IMR-90 (cell line): ENCODE measurements around the gene SUSD1. TPM values are rescaled to one million over a fixed set of nuclear protein-coding genes. Genes with fewer than 3 reads are reported as not detected.

ENCODE experiments used
- ATAC-seq: fragments of 200-7000 bp; cut with Tn5 transposase; 2 replicates; pipeline ENCODE4 v1.9.1; 2020; ENCODE audit warnings: low read depth, mild to moderate bottlenecking, moderate library complexity
- BruUV-seq: library from RNA; stranded (reverse); fragments of 400-500 nt; replicated peaks from 2 replicates; lab custom pipeline; 2021; lab: Mats Ljungman, UMichigan
- CTCF ChIA-PET: fragments of 300-600 bp; formaldehyde crosslinking; extraction: SDS; loops from one replicate; lab custom pipeline; 2021; ENCODE audit warnings: antibody characterized with exemption; lab: Yijun Ruan, JAX
- POLR2A ChIA-PET: fragments of 300-600 bp; sonication (Branson Sonifier 250); formaldehyde crosslinking; loops from one replicate; lab custom pipeline; 2022; ENCODE audit warnings: antibody characterized with exemption; ENCODE audit not compliant: unreplicated experiment; lab: Charles Lee
- DNase-seq: peaks from one replicate; pipeline ENCODE4 v3.0.0; 2013
- H2AFZ ChIP-seq: replicated peaks from 2 replicates; pipeline ENCODE3; 2013; ENCODE audit warnings: low read length, mild to moderate bottlenecking; ENCODE audit not compliant: poor library complexity
- H2AK5ac ChIP-seq: 2 replicates; pipeline ENCODE4 v1.6.1; 2013; ENCODE audit warnings: low read depth, low read length, inconsistent platforms
- H2AK9ac ChIP-seq: replicated peaks from 2 replicates; pipeline ENCODE3; 2013; ENCODE audit warnings: mild to moderate bottlenecking, low read depth, low read length, moderate library complexity; ENCODE audit not compliant: poor library complexity
- H2BK120ac ChIP-seq: 2 replicates; pipeline ENCODE4 v1.6.1; 2013; ENCODE audit warnings: low read depth, low read length, inconsistent platforms
- H2BK15ac ChIP-seq: 3 replicates; pipeline ENCODE4 v1.6.1; 2013; ENCODE audit warnings: low read depth, low read length, inconsistent platforms
- H2BK20ac ChIP-seq: 2 replicates; pipeline ENCODE4 v1.6.1; 2013; ENCODE audit warnings: low read depth, mild to moderate bottlenecking, inconsistent platforms, low read length, moderate library complexity
- H2BK5ac ChIP-seq: 2 replicates; pipeline ENCODE4 v1.6.1; 2013; ENCODE audit warnings: mild to moderate bottlenecking, low read depth, low read length, inconsistent platforms; ENCODE audit not compliant: poor library complexity, severe bottlenecking
- H3K14ac ChIP-seq: replicated peaks from 2 replicates; pipeline ENCODE4 v1.6.1; 2013; ENCODE audit warnings: low read depth, low read length, inconsistent platforms
- H3K18ac ChIP-seq: 2 replicates; pipeline ENCODE4 v1.6.1; 2013; ENCODE audit warnings: low read depth, low read length, control low read depth
- H3K23ac ChIP-seq: 2 replicates; pipeline ENCODE4 v1.6.1; 2013; ENCODE audit warnings: low read depth, low read length, inconsistent platforms
- H3K27ac ChIP-seq: 2 replicates; pipeline ENCODE4 v1.5.1; 2013; ENCODE audit warnings: mild to moderate bottlenecking, control low read depth, low read length; ENCODE audit not compliant: insufficient read depth
- H3K27me3 ChIP-seq: 2 replicates; pipeline ENCODE4 v1.6.1; 2013; ENCODE audit warnings: low read length; ENCODE audit not compliant: control insufficient read depth, insufficient read depth
- H3K36me3 ChIP-seq: 2 replicates; pipeline ENCODE4 v1.6.1; 2013; ENCODE audit warnings: low read length, mixed read lengths; ENCODE audit not compliant: control insufficient read depth, insufficient read depth
- H3K4ac ChIP-seq: 2 replicates; pipeline ENCODE4 v1.6.1; 2013; ENCODE audit warnings: low read depth, low read length, inconsistent platforms
- H3K4me1 ChIP-seq: 2 replicates; pipeline ENCODE4 v1.6.1; 2013; ENCODE audit warnings: low read length, mixed read lengths; ENCODE audit not compliant: control insufficient read depth, insufficient read depth
- H3K4me2 ChIP-seq: 2 replicates; pipeline ENCODE4 v1.6.1; 2013; ENCODE audit warnings: low read depth, mild to moderate bottlenecking, control low read depth, low read length, moderate library complexity
- H3K4me3 ChIP-seq: 2 replicates; pipeline ENCODE4 v1.5.1; 2013; ENCODE audit warnings: low read depth, mild to moderate bottlenecking, control low read depth, low read length, moderate library complexity; ENCODE audit not compliant: insufficient read depth
- H3K56ac ChIP-seq: 2 replicates; pipeline ENCODE4 v1.6.1; 2013; ENCODE audit warnings: low read length, inconsistent platforms; ENCODE audit not compliant: insufficient read depth; ENCODE audit errors: extremely low read depth
- H3K79me1 ChIP-seq, 2 experiments: 2 replicates each; pipeline ENCODE4 v1.6.1; 2013; ENCODE audit warnings: low read length in 2 of 2, inconsistent platforms in 1 of 2, low read depth in 1 of 2
- H3K9ac ChIP-seq: 2 replicates; pipeline ENCODE4 v1.6.1; 2013; ENCODE audit warnings: low read depth, low read length, control low read depth
- H3K9me1 ChIP-seq: 2 replicates; pipeline ENCODE4 v1.6.1; 2013; ENCODE audit warnings: low read length, inconsistent platforms; ENCODE audit not compliant: insufficient read depth
- H3K9me3 ChIP-seq: 2 replicates; pipeline ENCODE4 v1.6.1; 2013; ENCODE audit warnings: low read length; ENCODE audit not compliant: control insufficient read depth, insufficient read depth
- H4K20me1 ChIP-seq: 2 replicates; pipeline ENCODE4 v1.6.1; 2013; ENCODE audit warnings: low read length, inconsistent platforms; ENCODE audit not compliant: insufficient read depth
- H4K5ac ChIP-seq: 2 replicates; pipeline ENCODE4 v1.6.1; 2013; ENCODE audit warnings: mild to moderate bottlenecking, low read depth, low read length, control low read depth
- H4K8ac ChIP-seq, 2 experiments: 2 replicates each; pipeline ENCODE4 v1.6.1; 2013; ENCODE audit warnings: low read depth in 2 of 2, low read length in 2 of 2, control low read depth in 1 of 2, inconsistent platforms in 1 of 2
- H4K91ac ChIP-seq: 2 replicates; pipeline ENCODE4 v1.6.1; 2013; ENCODE audit warnings: low read depth, low read length, inconsistent platforms; ENCODE audit not compliant: insufficient read depth
- RAD21 ChIP-seq: IDR thresholded peaks from 2 replicates; pipeline ENCODE4 v1.6.1; 2012; ENCODE audit warnings: low read length, improper control_type of control experiment
- SMC3 ChIP-seq: fragments of 150-350 bp; IDR thresholded peaks from 2 replicates; pipeline ENCODE4 v1.6.1; 2016; ENCODE audit warnings: low read depth, mild to moderate bottlenecking, antibody characterized with exemption, low read length, moderate library complexity
- WGBS, 2 experiments: methylation state at CpG; one replicate each; pipeline versions ENCODE4 v1.1.5 to v1.1.7; 2013; ENCODE audit warnings: missing lambda C conversion rate in 2 of 2; ENCODE audit not compliant: insufficient read length in 1 of 2; ENCODE audit errors: extremely low coverage in 2 of 2; 5-methylcytosine and 5-hydroxymethylcytosine counted together
- dilution Hi-C: fragments of 300-500 bp; cut with HindIII; formaldehyde crosslinking; loops from one replicate; pipeline ENCODE4 v1.14.3; 2018; ENCODE audit warnings: low sequenced_read_pairs; ENCODE audit not compliant: unreplicated experiment
- in situ Hi-C: fragments of 300-500 bp; cut with MboI; formaldehyde crosslinking; loops from 3 replicates; pipeline ENCODE4 v1.14.3; 2019; ENCODE audit warnings: low sequenced_read_pairs, inconsistent platforms, mixed read lengths
- intact Hi-C: fragments of 100-400 bp; cut with micrococcal nuclease; formaldehyde crosslinking; loops from 2 replicates; pipeline ENCODE4 v1.10.0; 2022
- polyA plus RNA-seq, 3 experiments: library from polyadenylated mRNA; depleted of rRNA; stranded (reverse); fragments of >200 nt; gene quantifications; 2 replicates each; pipeline ENCODE4 v1.2.3, GENCODE V29; 2012; ENCODE audit warnings: low replicate concordance in 1 of 3
- total RNA-seq: library from RNA; depleted of rRNA; stranded (reverse); fragments of >200 nt; gene quantifications from 2 replicates; pipeline ENCODE4 v1.2.3, GENCODE V29; 2012
- TF ChIP-seq, protein P1 (sequence below): conservative IDR thresholded peaks from 2 replicates; pipeline ENCODE4 v1.5.1; 2012; ENCODE audit warnings: mild to moderate bottlenecking, low read depth, low read length, improper control_type of control experiment
- TF ChIP-seq, protein P2 (sequence below): fragments of 150-350 bp; IDR thresholded peaks from 2 replicates; pipeline ENCODE4 v1.6.1; 2017; ENCODE audit warnings: mild to moderate bottlenecking, antibody characterized with exemption, low read length, low read depth
- TF ChIP-seq, protein P3 (sequence below): fragments of 150-350 bp; IDR thresholded peaks from 2 replicates; pipeline ENCODE4 v1.6.1; 2016; ENCODE audit warnings: low read depth, mild to moderate bottlenecking, low read length, moderate library complexity, borderline replicate concordance

The SUSD1 gene
- total and polyA plus RNA-seq, 2 of the 4 experiments (the other 2 are of a cell fraction) = 4.0 to 4.7 TPM

DNA sequence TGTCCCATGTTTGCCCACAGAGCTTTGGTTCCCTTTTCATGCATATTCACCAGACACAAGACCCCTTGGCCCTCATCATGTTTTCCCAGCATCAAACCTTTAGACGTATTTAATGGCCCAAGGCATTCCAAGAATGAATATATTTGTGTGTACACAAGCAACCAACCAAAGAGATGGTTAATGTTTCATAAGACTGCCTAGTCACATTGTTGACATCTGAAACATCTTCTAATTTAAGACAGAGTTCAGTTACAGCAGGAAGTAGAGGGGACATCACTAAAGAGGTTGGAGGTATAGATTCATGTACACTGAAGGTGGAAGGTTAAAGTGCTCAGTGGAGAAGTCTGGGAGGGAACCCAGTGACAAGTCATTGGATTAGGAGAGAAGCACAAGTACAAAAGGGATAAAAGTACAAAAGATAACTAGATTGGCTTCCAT lies 49.1 kb downstream of the SUSD1 start:
- Histone ChIP-seq H3K27ac (no peak overlapping the region), H3K56ac (no peak overlapping the region), H3K23ac (peak overlapping the region; percentile 68; the same call in 1 of the 2 replicates), H2AFZ (no peak overlapping the region), H3K79me1 (no peaks in the 10 kb centered on the region), H4K5ac (peak overlapping the region; percentile 43; the same call in 1 of the 2 replicates), H3K14ac (peak overlapping the region; percentile 10), H3K18ac (peak overlapping the region; percentile 64; the same call in 1 of the 2 replicates), H3K4me3 (no peak overlapping the region), H2AK5ac (no peak overlapping the region; the same call in 1 of the 2 replicates), H3K27me3 (no peaks in the 10 kb centered on the region), H3K9me1 (peaks cover 2% of the 10 kb centered on the region), H3K9ac (no peak overlapping the region), H3K4me1 (peaks cover 3% of the 10 kb centered on the region; the same call in 1 of the 2 replicates), H3K36me3 (no peaks in the 10 kb centered on the region), H3K4me2 (peak overlapping the region; percentile 31; the same call in 1 of the 2 replicates), H2BK15ac (no peak overlapping the region), H2AK9ac (peak overlapping the region; percentile 62), H3K9me3 (no peaks in the 10 kb centered on the region), H4K91ac (no peak overlapping the region), H2BK5ac (peak overlapping the region; percentile 70), H2BK120ac (peak overlapping the region; percentile 26; the same call in 1 of the 2 replicates), H2BK20ac (no peak overlapping the region; the same call in 1 of the 2 replicates), H4K20me1 (no peaks in the 10 kb centered on the region), H4K8ac (0 out of 4 replicates have a peak overlapping the region, but pooled peaks of 1 of the 2 experiments have one; percentile 9), H3K4ac (peak overlapping the region; percentile 48; the same call in 1 of the 2 replicates)
- ChIA-PET POLR2A (no interaction called here), CTCF (no interaction called here)
- in situ Hi-C loops = no loop called here
- DNase-seq (peak; percentile 20), ATAC-seq (peak; percentile 48; the same call in 1 of the 2 replicates)
- BruUV-seq = no TSS peak
- dilution Hi-C loops = no loop called here
- intact Hi-C loops = no loop called here
- WGBS, 2 experiments = no CpG with 5 or more reads among the region's 1 CpG
- TF ChIP-seq, protein P1, sequence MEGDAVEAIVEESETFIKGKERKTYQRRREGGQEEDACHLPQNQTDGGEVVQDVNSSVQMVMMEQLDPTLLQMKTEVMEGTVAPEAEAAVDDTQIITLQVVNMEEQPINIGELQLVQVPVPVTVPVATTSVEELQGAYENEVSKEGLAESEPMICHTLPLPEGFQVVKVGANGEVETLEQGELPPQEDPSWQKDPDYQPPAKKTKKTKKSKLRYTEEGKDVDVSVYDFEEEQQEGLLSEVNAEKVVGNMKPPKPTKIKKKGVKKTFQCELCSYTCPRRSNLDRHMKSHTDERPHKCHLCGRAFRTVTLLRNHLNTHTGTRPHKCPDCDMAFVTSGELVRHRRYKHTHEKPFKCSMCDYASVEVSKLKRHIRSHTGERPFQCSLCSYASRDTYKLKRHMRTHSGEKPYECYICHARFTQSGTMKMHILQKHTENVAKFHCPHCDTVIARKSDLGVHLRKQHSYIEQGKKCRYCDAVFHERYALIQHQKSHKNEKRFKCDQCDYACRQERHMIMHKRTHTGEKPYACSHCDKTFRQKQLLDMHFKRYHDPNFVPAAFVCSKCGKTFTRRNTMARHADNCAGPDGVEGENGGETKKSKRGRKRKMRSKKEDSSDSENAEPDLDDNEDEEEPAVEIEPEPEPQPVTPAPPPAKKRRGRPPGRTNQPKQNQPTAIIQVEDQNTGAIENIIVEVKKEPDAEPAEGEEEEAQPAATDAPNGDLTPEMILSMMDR = no peak
- no peak for TF ChIP-seq RAD21
- TF ChIP-seq, protein P2, sequence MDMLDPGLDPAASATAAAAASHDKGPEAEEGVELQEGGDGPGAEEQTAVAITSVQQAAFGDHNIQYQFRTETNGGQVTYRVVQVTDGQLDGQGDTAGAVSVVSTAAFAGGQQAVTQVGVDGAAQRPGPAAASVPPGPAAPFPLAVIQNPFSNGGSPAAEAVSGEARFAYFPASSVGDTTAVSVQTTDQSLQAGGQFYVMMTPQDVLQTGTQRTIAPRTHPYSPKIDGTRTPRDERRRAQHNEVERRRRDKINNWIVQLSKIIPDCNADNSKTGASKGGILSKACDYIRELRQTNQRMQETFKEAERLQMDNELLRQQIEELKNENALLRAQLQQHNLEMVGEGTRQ = no peak
- no peak for TF ChIP-seq SMC3
- TF ChIP-seq, protein P3, sequence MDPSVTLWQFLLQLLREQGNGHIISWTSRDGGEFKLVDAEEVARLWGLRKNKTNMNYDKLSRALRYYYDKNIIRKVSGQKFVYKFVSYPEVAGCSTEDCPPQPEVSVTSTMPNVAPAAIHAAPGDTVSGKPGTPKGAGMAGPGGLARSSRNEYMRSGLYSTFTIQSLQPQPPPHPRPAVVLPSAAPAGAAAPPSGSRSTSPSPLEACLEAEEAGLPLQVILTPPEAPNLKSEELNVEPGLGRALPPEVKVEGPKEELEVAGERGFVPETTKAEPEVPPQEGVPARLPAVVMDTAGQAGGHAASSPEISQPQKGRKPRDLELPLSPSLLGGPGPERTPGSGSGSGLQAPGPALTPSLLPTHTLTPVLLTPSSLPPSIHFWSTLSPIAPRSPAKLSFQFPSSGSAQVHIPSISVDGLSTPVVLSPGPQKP = no peak
